Subcutaneous abdominal adipose tissue (tissue), 5 donors: ENCODE measurements around the gene ACVR1C.

ENCODE experiments used
- H3K27ac ChIP-seq: one replicate; pipeline ENCODE4 v1.7.0; 2013; ENCODE audit warnings: low read depth, mild to moderate bottlenecking, inconsistent platforms, low read length, moderate library complexity
- H3K27me3 ChIP-seq, 5 donors: one replicate each; pipeline ENCODE4 v1.7.0; 2013; ENCODE audit warnings: low read length in 5 of 5, inconsistent platforms in 1 of 5; ENCODE audit not compliant: control insufficient read depth in 5 of 5, insufficient read depth in 4 of 5
- H3K36me3 ChIP-seq, 5 donors: one replicate each; pipeline ENCODE4 v1.7.0; 2013; ENCODE audit warnings: low read length in 5 of 5; ENCODE audit not compliant: control insufficient read depth in 5 of 5, insufficient read depth in 5 of 5
- H3K4me1 ChIP-seq, 5 donors: one replicate each; pipeline ENCODE4 v1.7.0; 2013; ENCODE audit warnings: low read length in 5 of 5, mild to moderate bottlenecking in 3 of 5, moderate library complexity in 1 of 5; ENCODE audit not compliant: control insufficient read depth in 5 of 5, insufficient read depth in 5 of 5
- H3K4me3 ChIP-seq, 5 donors: one replicate each; pipeline ENCODE4 v1.7.0; 2013; ENCODE audit warnings: low read length in 5 of 5, low read depth in 1 of 5
- H3K9ac ChIP-seq, 5 donors: one replicate each; pipeline ENCODE4 v1.7.0; 2013; ENCODE audit warnings: low read length in 5 of 5, mild to moderate bottlenecking in 4 of 5, moderate library complexity in 3 of 5
- H3K9me3 ChIP-seq, 5 donors: one replicate each; pipeline ENCODE4 v1.7.0; 2013; ENCODE audit warnings: low read length in 5 of 5; ENCODE audit not compliant: control insufficient read depth in 5 of 5
- donor health status: healthy.
- donor health status: healthy.
- donor health status: healthy.
- donor health status: healthy.
- donor health status: healthy.

Gene ACVR1C

GRCh38 chr2:157487271-157487610 lies 141.4 kb downstream of the ACVR1C start:
- no peak overlapping the region for H3K27ac ChIP-seq
- no peaks in the 10 kb centered on the region for H3K27me3 ChIP-seq
- H3K9ac ChIP-seq: no peak overlapping the region
- H3K36me3 ChIP-seq: no peaks in the 10 kb centered on the region
- no peak overlapping the region for H3K4me3 ChIP-seq
- peaks cover 0 to 4% (median 4%) of the 10 kb centered on the region in 5 donors for H3K4me1 ChIP-seq
- H3K9me3 ChIP-seq: no peaks in the 10 kb centered on the region

DNA sequence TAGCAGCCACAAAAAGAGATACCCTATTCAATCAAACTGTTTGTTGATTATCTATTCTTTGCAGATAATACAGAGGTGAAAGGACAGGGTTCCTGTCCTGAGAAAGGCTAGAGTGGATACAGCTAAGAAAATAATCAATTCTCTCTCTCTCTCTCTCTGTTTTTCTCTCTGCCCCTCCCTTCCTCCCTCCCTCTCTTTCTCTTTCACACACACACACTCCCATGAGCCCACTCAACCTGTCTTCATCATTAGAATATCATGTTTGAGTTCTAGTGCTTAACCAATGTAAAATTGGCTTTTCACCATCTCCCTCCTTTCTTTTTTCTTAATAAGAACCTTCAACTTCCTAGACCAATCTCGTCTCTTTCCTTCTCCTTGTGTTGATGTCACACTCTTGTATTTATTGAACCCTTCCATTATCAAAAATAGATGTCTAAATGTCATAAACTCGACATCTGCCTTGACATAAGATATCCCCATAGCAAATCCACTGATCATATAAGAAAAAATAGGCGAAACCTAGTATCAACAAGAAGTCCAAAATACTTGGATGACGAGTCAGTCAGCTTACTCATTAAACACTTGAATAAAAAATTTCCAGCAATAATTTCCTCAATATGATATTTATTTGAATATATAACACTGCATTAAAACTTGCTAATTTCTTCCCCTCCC lies 141.9 kb downstream of the ACVR1C start:
- Histone ChIP-seq H3K9me3 (no peaks in the 10 kb centered on the region), H3K27me3 (no peaks in the 10 kb centered on the region), H3K4me1 (peaks cover 0 to 4% (median 4%) of the 10 kb centered on the region in 5 donors), H3K4me3 (no peak overlapping the region), H3K9ac (no peak overlapping the region), H3K27ac (no peak overlapping the region), H3K36me3 (no peaks in the 10 kb centered on the region)

DNA sequence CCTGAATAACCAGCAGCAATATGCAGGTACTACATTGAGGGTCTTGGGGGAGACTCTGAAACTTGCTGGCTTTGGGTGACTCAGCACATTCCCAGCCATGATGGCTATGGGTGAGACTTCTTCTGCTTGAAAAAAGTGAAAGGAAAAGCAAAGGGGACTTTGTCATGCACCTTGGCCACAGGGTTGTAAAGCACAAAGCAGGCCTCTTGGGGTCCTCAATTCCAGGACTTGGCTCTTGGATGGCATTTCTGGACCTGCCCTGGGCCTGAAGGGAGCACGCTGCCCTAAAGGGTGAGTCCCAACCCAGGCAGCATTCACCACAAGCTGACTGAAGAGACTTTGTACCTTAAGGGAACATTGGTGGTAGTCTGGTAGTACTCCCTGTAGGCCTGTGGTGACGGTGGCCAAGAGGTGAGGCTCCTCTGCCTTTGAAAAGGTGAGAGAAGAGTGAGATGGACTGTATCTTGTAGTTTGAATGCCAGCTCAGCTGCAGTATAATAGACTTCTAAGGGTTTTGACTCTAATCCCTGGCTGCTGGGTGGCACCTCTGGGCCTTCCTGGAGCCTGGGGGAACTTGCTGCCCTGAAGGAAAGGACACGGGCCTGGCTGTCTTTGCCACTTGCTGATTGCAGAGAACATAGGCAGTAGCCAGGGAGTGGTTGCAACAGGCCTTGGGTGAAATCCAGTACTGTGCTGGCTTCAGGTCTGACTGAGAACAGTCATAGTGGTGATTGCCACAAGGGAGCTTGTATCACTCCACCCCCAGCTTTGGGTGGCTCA lies 148.3 kb downstream of the ACVR1C start:
- H3K27ac ChIP-seq: no peak overlapping the region
- H3K4me3 ChIP-seq: peak overlapping the region in 1 of 5 donors; percentile 49
- H3K36me3 ChIP-seq: no peaks in the 10 kb centered on the region
- H3K9me3 ChIP-seq: no peaks in the 10 kb centered on the region
- H3K4me1 ChIP-seq: peaks cover 0 to 16% (median 11%) of the 10 kb centered on the region in 5 donors
- H3K27me3 ChIP-seq: no peaks in the 10 kb centered on the region
- H3K9ac ChIP-seq: no peak overlapping the region

DNA sequence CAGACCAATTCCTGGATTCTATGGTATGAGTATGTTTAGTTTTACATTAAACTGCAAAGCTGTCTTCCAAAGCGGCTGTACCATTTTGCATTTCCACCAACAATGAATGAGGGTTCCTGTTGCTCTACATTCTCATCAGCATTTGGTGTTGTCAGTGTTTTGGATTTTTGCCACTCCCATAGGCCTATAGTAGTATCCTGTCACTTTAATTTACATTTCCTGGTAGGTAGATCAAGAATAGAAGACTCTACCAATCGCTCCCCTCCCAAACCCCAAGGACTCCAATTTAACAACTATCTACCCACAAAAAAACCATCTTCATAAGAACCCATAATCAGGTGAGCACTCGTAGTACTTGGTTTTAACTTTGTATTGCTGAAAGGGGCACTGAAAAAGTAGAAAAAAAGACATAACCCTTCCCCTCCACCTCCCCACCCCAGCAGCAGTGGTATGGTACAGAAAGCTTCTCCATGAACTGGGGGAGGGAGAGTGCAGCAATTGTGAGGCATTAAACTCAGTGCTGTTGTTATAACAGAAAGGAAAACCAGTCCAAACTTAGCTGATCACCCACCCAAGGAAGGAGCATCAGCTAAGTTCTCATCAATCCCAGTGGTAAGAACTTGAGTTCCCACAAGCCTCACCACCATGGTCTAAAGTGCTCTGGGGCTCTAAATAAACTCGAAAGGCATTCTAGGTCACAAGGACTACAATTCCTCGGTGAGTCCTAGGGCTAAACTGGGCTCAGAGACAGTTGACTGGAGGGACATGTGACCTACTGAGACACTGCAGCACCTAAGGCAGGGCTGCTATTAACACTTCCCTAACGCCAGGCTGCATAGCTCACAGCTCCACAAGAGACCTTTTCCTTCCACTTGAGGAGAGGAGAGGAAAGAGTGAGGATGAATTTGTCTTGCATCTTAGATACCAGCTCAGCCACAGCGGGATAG lies 149.3 kb downstream of the ACVR1C start:
- no peak overlapping the region for H3K9ac ChIP-seq
- no peak overlapping the region for H3K27ac ChIP-seq
- no peak overlapping the region for H3K4me3 ChIP-seq
- no peaks in the 10 kb centered on the region for H3K36me3 ChIP-seq
- no peaks in the 10 kb centered on the region for H3K27me3 ChIP-seq
- no peaks in the 10 kb centered on the region for H3K9me3 ChIP-seq
- peaks cover 0 to 16% (median 11%) of the 10 kb centered on the region in 5 donors for H3K4me1 ChIP-seq

- H3K36me3 ChIP-seq: no peaks in the 10 kb centered on the region
- H3K4me3 ChIP-seq: no peak overlapping the region
- no peaks in the 10 kb centered on the region for H3K9me3 ChIP-seq
- H3K27ac ChIP-seq: no peak overlapping the region
- H3K9ac ChIP-seq: no peak overlapping the region
- peaks cover 0 to 16% (median 11%) of the 10 kb centered on the region in 5 donors for H3K4me1 ChIP-seq
- H3K27me3 ChIP-seq: no peaks in the 10 kb centered on the region
Observed at GRCh38 chr2:157477919-157478318, 150.7 kb downstream of the ACVR1C start.

DNA sequence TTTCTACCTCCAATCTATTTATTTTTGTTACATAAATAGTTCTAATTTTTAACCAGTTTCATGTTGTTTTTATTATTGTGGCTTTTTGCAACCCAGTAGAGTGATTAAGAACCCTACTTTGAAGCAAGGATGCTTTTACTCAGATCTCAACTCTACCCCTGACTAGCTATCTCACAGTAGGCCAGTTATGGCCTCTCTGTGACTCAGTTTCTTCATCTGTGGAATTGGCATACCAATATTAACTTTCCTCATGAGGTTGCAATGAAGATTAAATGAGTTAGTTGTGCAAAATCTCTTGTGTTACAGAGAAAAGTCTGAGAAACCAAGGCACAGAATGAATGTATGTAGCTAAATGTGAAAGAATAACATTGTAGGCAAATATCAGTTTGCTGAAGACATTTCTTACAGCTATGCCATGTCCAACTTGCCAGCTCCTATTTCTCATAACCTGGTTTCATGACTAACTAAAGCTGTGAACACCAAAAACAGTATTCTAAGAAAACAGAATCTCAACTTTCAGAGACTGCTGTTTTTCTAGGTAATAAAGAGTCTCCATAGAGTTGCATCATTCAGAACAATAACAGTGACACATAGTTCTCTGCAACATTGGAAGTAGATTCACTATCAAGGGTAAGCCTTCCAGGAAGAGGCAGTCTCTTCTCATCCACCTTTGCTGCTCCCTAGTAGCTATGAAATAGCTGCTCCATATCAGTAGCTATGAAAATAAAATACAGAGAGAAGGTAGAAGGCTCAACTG lies 151.5 kb downstream of the ACVR1C start:
- H3K4me1 ChIP-seq: peaks cover 0 to 16% (median 11%) of the 10 kb centered on the region in 5 donors
- H3K9ac ChIP-seq: no peak overlapping the region
- no peaks in the 10 kb centered on the region for H3K27me3 ChIP-seq
- H3K4me3 ChIP-seq: no peak overlapping the region
- H3K27ac ChIP-seq: no peak overlapping the region
- H3K9me3 ChIP-seq: no peaks in the 10 kb centered on the region
- no peaks in the 10 kb centered on the region for H3K36me3 ChIP-seq
